AG04449 (cell line): ENCODE data around the gene MEAK7.

Source experiments
- CTCF ChIA-PET: fragments of 350-600 bp; formaldehyde crosslinking; extraction: SDS; loops from one replicate; lab custom pipeline; 2021; ENCODE audit warnings: antibody characterized with exemption; lab: Yijun Ruan, JAX
- POLR2A ChIA-PET: fragments of 400-600, 350-600 bp; formaldehyde crosslinking; extraction: SDS; loops from one replicate; lab custom pipeline; 2020; ENCODE audit warnings: antibody characterized with exemption, inconsistent platforms; lab: Yijun Ruan, JAX
- DNase-seq: peaks from one replicate; pipeline ENCODE4 v3.0.0-alpha.2; 2010; ENCODE audit warnings: low read depth, low spot score
- H3K4me3 ChIP-seq: 2 replicates; pipeline ENCODE4 v1.5.1; 2011; ENCODE audit warnings: low read depth, mild to moderate bottlenecking, control low read depth, low read length
- TF ChIP-seq, protein P1 (sequence below): IDR thresholded peaks from one replicate; pipeline ENCODE4 v1.5.1; 2011; ENCODE audit warnings: mild to moderate bottlenecking, moderate library complexity, low read length, control low read depth, inconsistent platforms; ENCODE audit not compliant: insufficient read depth; ENCODE audit errors: missing control alignments

MEAK7 gene

DNA sequence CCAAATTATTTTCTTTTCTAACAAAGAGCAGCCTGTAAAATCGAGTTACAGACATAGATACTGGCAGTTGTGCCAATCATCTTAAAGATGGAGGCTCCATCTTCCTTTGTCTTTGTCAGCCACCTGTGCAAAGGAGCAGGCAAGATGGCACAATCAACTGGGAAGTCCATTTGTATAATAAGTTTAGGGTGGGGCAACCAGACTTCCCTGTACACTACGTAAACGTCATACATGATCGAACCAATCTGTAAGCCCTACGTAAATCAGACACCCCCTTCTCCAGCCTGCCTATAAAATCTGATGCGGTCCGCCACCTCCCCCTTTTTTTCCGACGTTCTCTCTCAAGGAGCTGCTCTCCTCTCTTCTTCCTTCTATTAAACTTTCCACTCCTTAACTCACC lies 31.4 kb upstream of the MEAK7 start:
- no peak for DNase-seq
- no peak overlapping the region for H3K4me3 ChIP-seq
- TF ChIP-seq, protein P1, sequence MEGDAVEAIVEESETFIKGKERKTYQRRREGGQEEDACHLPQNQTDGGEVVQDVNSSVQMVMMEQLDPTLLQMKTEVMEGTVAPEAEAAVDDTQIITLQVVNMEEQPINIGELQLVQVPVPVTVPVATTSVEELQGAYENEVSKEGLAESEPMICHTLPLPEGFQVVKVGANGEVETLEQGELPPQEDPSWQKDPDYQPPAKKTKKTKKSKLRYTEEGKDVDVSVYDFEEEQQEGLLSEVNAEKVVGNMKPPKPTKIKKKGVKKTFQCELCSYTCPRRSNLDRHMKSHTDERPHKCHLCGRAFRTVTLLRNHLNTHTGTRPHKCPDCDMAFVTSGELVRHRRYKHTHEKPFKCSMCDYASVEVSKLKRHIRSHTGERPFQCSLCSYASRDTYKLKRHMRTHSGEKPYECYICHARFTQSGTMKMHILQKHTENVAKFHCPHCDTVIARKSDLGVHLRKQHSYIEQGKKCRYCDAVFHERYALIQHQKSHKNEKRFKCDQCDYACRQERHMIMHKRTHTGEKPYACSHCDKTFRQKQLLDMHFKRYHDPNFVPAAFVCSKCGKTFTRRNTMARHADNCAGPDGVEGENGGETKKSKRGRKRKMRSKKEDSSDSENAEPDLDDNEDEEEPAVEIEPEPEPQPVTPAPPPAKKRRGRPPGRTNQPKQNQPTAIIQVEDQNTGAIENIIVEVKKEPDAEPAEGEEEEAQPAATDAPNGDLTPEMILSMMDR: no peak
- CTCF ChIA-PET: interaction anchor here (2.3 kb wide), 1 partner anchor 86 kb away, joined by 11 read pairs; no protein-coding TSS in a partner anchor
- POLR2A ChIA-PET: no interaction called here

DNA sequence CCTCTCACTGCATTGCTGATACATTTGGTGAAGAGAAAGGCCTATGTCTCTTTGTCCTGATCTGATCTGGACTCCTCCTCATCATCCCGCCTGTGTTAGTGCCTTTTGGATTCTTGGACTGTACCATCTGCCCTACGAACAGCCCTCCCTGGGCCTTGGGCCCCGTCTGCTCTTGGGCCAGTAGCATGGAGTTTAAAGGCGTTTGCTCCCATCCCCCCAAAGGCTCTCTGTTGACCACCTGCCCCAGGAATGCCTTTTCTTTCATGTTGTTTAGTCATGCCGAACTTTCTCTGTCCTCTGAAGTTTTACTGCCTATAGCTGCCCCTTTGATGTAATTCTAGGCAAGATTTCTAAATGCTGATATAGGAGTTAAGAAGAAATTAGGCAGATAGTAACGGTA lies 30.9 kb upstream of the MEAK7 start:
- TF ChIP-seq, protein P1: no peak
- ChIA-PET POLR2A (no interaction called here), CTCF (no interaction called here)
- DNase-seq: no peak
- H3K4me3 ChIP-seq: no peak overlapping the region

DNA sequence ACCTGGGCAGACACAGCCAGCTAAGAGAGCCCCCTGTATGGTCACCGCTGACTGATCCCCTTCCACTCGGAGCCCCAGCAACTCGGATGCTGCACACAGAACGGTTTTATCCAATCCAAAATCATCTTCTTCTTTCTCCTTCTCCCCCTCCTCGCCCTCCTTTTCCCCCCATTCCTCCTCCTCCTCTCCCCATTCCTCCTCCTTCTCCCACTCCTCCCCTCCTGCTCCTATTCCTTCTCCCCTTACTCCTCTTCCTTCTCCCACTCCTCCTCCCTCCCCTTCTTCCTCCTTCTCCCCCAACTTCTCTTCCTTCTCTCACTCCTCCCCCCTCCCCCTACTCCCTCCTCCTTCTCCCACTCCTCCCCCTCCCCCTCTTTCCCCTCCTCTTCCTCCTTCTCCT lies 30.4 kb upstream of the MEAK7 start:
- H3K4me3 ChIP-seq: no peak overlapping the region
- CTCF ChIA-PET: interaction anchor here (4.2 kb wide), 1 partner anchor 87 kb away, joined by 25 read pairs; no protein-coding TSS in a partner anchor
- POLR2A ChIA-PET: no interaction called here
- DNase-seq: no peak
- TF ChIP-seq, protein P1: no peak

DNA sequence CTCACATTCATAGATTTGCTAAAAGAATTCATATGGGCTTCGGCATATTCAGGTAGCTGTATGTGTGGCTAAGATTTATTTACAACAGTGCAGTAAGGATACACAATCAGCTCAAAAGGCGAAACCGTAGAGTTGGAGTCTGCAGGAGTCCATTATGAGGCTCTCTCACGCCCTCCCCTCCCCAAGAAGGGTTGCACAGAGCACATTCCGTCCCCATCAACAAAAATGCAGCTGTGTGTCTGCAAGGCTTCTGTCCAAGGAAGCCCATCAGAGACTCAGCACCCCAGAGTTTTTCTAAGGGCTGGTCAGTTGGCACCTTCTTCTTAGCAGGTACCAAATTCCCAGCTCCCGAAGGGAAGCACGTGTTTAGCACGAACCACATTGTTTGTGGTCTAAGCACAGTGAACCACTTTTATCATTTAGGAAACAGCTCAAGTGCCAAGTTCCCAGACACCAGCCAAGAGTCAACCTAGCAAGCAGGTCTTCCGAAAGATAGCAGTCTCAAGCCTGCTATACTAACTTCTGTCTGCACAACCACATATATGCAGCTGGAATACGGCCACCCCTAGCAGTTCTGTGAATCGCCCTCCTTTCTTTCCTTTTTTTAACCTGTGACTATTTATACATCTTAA lies 28.5 kb upstream of the MEAK7 start:
- H3K4me3 ChIP-seq: no peak overlapping the region
- ChIA-PET POLR2A (interaction anchor here (1.0 to 2.1 kb wide), 4 partner anchors 9 to 85 kb away, joined by 4 to 23 read pairs (median 9); partner anchors contain the start of gene COTL1), CTCF (interaction anchor here (1.4 to 4.2 kb wide), 6 partner anchors 8 to 89 kb away, joined by 4 to 25 read pairs (median 10); no protein-coding TSS in a partner anchor)
- TF ChIP-seq, protein P1: no peak
- DNase-seq: no peak

DNA sequence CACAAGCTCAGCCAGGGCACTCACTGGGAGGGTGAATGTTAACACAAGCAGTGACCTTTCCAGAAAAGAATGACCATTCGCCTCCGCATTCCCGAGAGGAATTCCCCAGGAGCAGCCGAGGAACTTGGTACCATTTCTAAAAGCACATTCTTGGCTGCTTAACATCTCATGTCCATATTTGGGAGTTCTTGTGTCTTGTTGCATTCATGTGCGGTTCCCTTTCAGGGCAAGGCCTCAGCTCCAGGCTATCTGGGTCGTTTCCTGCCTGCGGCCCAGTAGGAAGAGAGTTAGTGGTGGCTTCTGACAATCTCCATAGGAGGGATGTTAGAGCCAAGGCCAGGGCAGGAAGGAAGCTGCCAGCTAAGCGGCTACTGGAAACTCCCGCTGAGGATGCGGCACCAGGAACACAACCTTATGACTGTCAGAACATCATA lies 27.8 kb upstream of the MEAK7 start:
- POLR2A ChIA-PET: interaction anchor here (0.5 to 2.1 kb wide), 7 partner anchors 10 to 86 kb away, joined by 3 to 23 read pairs (median 7); partner anchors contain the start of gene COTL1
- CTCF ChIA-PET: interaction anchor here (1.4 to 4.2 kb wide), 6 partner anchors 9 to 90 kb away, joined by 4 to 25 read pairs (median 10); no protein-coding TSS in a partner anchor
- TF ChIP-seq, protein P1: no peak
- H3K4me3 ChIP-seq: no peak overlapping the region
- peak; percentile 92 for DNase-seq

DNA sequence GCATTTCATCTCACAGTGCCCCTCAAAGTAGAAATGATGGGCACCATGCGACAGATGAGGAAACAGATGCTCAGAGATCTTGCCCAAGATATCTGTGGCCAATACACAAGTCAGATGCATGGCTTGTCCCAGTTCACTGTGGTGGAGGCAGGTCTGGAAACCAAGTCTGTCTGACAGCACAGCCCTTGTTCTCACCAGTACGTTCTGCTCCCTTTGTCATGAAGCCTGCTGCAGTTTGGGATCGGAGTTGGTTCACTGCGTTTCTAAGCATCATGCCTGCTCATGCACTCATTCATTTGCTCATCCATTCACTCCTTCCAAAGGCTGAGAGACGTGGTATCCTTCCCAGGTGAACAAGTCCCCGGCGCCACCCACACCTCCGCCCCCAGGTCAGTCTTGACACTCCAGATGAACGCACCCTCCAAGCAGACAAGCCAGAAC lies 27.2 kb upstream of the MEAK7 start:
- TF ChIP-seq, protein P1: no peak
- DNase-seq: no peak
- POLR2A ChIA-PET: interaction anchor here (0.5 to 2.1 kb wide), 8 partner anchors 10 to 87 kb away, joined by 3 to 23 read pairs (median 6); partner anchors contain the start of gene COTL1
- CTCF ChIA-PET: interaction anchor here (0.9 to 4.2 kb wide), 7 partner anchors 9 to 956 kb away, joined by 3 to 25 read pairs (median 5); no protein-coding TSS in a partner anchor
- no peak overlapping the region for H3K4me3 ChIP-seq
